Tibial artery (tissue), 4 donors: Measurements from ENCODE around the gene PECR.
"Not testable (repeated sequence)": the region's sequence is repeated elsewhere in the genome, so short reads cannot be mapped to it uniquely, and the experiment has no call there.

Source experiments
- DNase-seq, 2 donors: peaks; one replicate each; pipeline ENCODE4 v3.0.0-alpha.2; 2019
- H3K27ac ChIP-seq, 2 donors: fragments of 200-600 bp; sonication (generic) in 1 of 2; 1 replicate in 1 of 2; 2 replicates in 1 of 2; pipeline ENCODE4 v1.5.1; 2018 to 2019; ENCODE audit warnings: mild to moderate bottlenecking in 1 of 2
- H3K27me3 ChIP-seq, 2 donors: fragments of 200-600 bp; sonication (generic) in 1 of 2; one replicate each; pipeline versions ENCODE4 v1.5.1 to v1.6.0; 2016 to 2019
- H3K36me3 ChIP-seq, 3 donors: fragments of 200-600 bp; sonication (generic) in 2 of 3; one replicate each; pipeline ENCODE4 v1.5.1; 2016 to 2019; ENCODE audit warnings: mild to moderate bottlenecking in 2 of 3
- H3K4me1 ChIP-seq, 4 donors: fragments of 200-600 bp; sonication (generic) in 2 of 4; 1 replicate in 3 of 4; 2 replicates in 1 of 4; pipeline ENCODE4 v1.5.1; 2016 to 2019
- H3K4me3 ChIP-seq, 2 donors: fragments of 200-600 bp; sonication (generic) in 1 of 2; 1 replicate in 1 of 2; 2 replicates in 1 of 2; pipeline ENCODE4 v1.5.1; 2018 to 2019; ENCODE audit warnings: mild to moderate bottlenecking in 2 of 2
- H3K9me3 ChIP-seq, 3 donors: fragments of 200-600 bp; sonication (generic) in 1 of 3; one replicate each; pipeline ENCODE4 v1.5.1; 2016 to 2019
- CTCF ChIP-seq, 2 experiments: fragments of 200-600 bp in 1 of 2; fragments of 450-650 bp in 1 of 2; IDR thresholded peaks; one replicate each; pipeline ENCODE4 v1.5.1; 2017 to 2019; ENCODE audit warnings: antibody characterized with exemption in 2 of 2, mild to moderate bottlenecking in 1 of 2, moderate library complexity in 1 of 2
- intact Hi-C: fragments of 100-400 bp; cut with DNase I; formaldehyde crosslinking; loops from one replicate; pipeline ENCODE4 v1.15.0; 2023; ENCODE audit warnings: low total_unique reads

The PECR gene

GRCh38 chr2:216012133-216012829, 69.3 kb downstream of the PECR start:
- Histone ChIP-seq H3K9me3 (no peaks in the 10 kb centered on the region), H3K36me3 (no peaks in the 10 kb centered on the region), H3K4me1 (peaks cover 0 to 8% (median 3%) of the 10 kb centered on the region in 4 donors), H3K4me3 (peak overlapping the region; percentile 59 to 71), H3K27ac (no peak overlapping the region), H3K27me3 (no peaks in the 10 kb centered on the region)
- intact Hi-C loops = loop anchor here (10.0 kb wide), 2 partner anchors 57 to 1873 kb away; no protein-coding TSS in a partner anchor
- no peak for TF ChIP-seq CTCF (IDR thresholded peaks at IDR 0.05)
- DNase-seq = no peak

- DNase-seq, H3K4me3 ChIP-seq, H3K27ac ChIP-seq, H3K9me3 ChIP-seq, intact Hi-C loops, H3K27me3 ChIP-seq, H3K36me3 ChIP-seq: not testable (repeated sequence)
- H3K4me1 ChIP-seq = peaks cover 0 to 16% (median 3%) of the 10 kb centered on the region in 4 donors
These were observed 72.4 kb downstream of the PECR start for GRCh38 chr2:216009215-216009614.

- H3K4me3 ChIP-seq = no peak overlapping the region
- no peak for TF ChIP-seq CTCF (IDR thresholded peaks at IDR 0.05)
- no peak for DNase-seq
- intact Hi-C loops = no loop called here
- H3K27ac ChIP-seq = no peak overlapping the region
- no peaks in the 10 kb centered on the region for H3K9me3 ChIP-seq
- H3K36me3 ChIP-seq = no peaks in the 10 kb centered on the region
- no peaks in the 10 kb centered on the region for H3K27me3 ChIP-seq
- H3K4me1 ChIP-seq = peaks cover 0 to 9% (median 0%) of the 10 kb centered on the region in 4 donors
These were observed 73.2 kb downstream of the PECR start for GRCh38 chr2:216008387-216008786.

GRCh38 chr2:216006164-216006663, 75.4 kb downstream of the PECR start:
- Histone ChIP-seq H3K36me3 (no peaks in the 10 kb centered on the region), H3K4me3 (no peak overlapping the region), H3K27me3 (no peaks in the 10 kb centered on the region), H3K4me1 (peaks cover 0 to 9% (median 0%) of the 10 kb centered on the region in 4 donors), H3K27ac (no peak overlapping the region), H3K9me3 (no peaks in the 10 kb centered on the region)
- TF ChIP-seq CTCF (IDR thresholded peaks at IDR 0.05) = no peak
- intact Hi-C loops = no loop called here
- no peak for DNase-seq

GRCh38 chr2:216004697-216005283, 76.8 kb downstream of the PECR start:
- Histone ChIP-seq H3K4me3 (no peak overlapping the region), H3K4me1 (peaks cover 0 to 9% (median 0%) of the 10 kb centered on the region in 4 donors), H3K36me3 (no peaks in the 10 kb centered on the region), H3K27me3 (no peaks in the 10 kb centered on the region), H3K9me3 (no peaks in the 10 kb centered on the region), H3K27ac (no peak overlapping the region)
- DNase-seq = no peak
- TF ChIP-seq CTCF (IDR thresholded peaks at IDR 0.05) = no peak
- intact Hi-C loops = no loop called here
